MM.1S (cell line): ENCODE results near the gene MMS22L.

Experiments
- EZH2 ChIP-seq: fragments of 300-600 bp; sonication (generic); optimal IDR thresholded peaks from 2 replicates; pipeline ENCODE3; 2017; ENCODE audit warnings: low read depth, mild to moderate bottlenecking, antibody characterized with exemption, low read length, mixed read lengths
- TF ChIP-seq, protein P1 (sequence below): fragments of 300-600 bp; sonication (generic); IDR thresholded peaks from 2 replicates; pipeline ENCODE4 v1.5.1; 2016; ENCODE audit warnings: antibody characterized with exemption, low read length, mixed read lengths

DNA sequence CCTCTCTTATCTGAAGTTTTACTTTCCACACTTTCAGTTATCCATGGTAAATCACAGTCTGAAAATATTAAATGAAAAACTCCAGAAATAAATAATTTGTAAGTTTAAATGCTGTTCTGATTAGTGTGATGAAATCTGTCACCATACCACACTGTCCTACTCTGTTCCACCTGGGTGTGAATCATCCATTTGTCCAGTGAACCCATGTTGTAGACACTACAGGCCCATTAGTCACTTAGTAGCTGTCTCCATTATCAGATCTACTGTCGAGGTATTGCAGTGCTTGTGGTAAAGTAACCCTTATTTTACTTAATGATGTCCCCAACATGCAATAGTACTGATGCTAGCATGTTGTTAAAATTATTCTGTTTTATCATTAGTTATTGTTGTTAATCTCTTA lies 29.2 kb upstream of the MMS22L start:
- TF ChIP-seq, protein P1, sequence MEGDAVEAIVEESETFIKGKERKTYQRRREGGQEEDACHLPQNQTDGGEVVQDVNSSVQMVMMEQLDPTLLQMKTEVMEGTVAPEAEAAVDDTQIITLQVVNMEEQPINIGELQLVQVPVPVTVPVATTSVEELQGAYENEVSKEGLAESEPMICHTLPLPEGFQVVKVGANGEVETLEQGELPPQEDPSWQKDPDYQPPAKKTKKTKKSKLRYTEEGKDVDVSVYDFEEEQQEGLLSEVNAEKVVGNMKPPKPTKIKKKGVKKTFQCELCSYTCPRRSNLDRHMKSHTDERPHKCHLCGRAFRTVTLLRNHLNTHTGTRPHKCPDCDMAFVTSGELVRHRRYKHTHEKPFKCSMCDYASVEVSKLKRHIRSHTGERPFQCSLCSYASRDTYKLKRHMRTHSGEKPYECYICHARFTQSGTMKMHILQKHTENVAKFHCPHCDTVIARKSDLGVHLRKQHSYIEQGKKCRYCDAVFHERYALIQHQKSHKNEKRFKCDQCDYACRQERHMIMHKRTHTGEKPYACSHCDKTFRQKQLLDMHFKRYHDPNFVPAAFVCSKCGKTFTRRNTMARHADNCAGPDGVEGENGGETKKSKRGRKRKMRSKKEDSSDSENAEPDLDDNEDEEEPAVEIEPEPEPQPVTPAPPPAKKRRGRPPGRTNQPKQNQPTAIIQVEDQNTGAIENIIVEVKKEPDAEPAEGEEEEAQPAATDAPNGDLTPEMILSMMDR, result no peak
- no peak for TF ChIP-seq EZH2
